Ectodermal cell (in vitro differentiated cells): ENCODE results near the gene RBMS1.

ENCODE experiments used
- H3K27ac ChIP-seq: 2 replicates; pipeline ENCODE4 v1.7.0; 2013; ENCODE audit warnings: mild to moderate bottlenecking, low read depth, low read length; ENCODE audit not compliant: insufficient read depth, poor library complexity, severe bottlenecking
- H3K27me3 ChIP-seq: 2 replicates; pipeline ENCODE4 v1.7.0; 2013; ENCODE audit warnings: mild to moderate bottlenecking, low read length; ENCODE audit not compliant: insufficient read depth, control insufficient read depth, poor library complexity, severe bottlenecking
- H3K36me3 ChIP-seq: one replicate; pipeline ENCODE4 v1.7.0; 2013; ENCODE audit warnings: low read length; ENCODE audit not compliant: control insufficient read depth, insufficient read depth
- H3K4me1 ChIP-seq: one replicate; pipeline ENCODE4 v1.7.0; 2013; ENCODE audit warnings: low read length; ENCODE audit not compliant: control insufficient read depth, insufficient read depth
- H3K4me3 ChIP-seq: 2 replicates; pipeline ENCODE4 v1.7.0; 2013; ENCODE audit warnings: low read depth, low read length, control low read depth; ENCODE audit not compliant: insufficient read depth
- H3K9me3 ChIP-seq: 2 replicates; pipeline ENCODE4 v1.7.0; 2013; ENCODE audit warnings: mild to moderate bottlenecking, low read length, moderate library complexity; ENCODE audit not compliant: control insufficient read depth
- WGBS, 2 experiments: methylation state at CpG; one replicate each; pipeline ENCODE4 v1.1.7; 2013; ENCODE audit warnings: missing lambda C conversion rate in 2 of 2; 5-methylcytosine and 5-hydroxymethylcytosine counted together

Gene RBMS1

DNA sequence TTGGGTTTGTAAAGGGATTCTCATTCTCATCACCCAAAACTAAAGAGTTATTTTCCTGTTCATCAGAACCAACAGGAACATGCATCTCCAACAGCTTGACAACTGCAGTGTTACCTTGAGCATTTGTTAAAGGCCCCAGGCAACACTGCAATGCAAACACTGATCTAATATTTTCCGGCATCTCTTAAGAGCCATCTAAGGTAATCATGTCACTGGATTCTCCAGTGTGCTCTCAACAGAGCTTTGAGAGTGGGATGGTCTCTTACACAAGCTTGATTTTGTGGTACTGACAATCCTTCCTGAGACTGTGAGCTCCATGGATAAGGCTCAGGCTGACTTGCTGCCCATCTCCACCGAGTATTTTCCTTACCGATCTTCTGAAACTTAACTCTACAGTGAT lies 203.0 kb downstream of the RBMS1 start:
- Histone ChIP-seq H3K27me3 (no peaks in the 10 kb centered on the region), H3K4me1 (no peaks in the 10 kb centered on the region), H3K36me3 (no peaks in the 10 kb centered on the region), H3K4me3 (no peak overlapping the region), H3K27ac (no peak overlapping the region), H3K9me3 (no peaks in the 10 kb centered on the region)
- WGBS, 2 experiments = 96 to 97% methylated on average over 3 of the region's 3 CpGs

GRCh38 chr2:160289831-160290230 lies 203.8 kb downstream of the RBMS1 start:
- peaks cover 3% of the 10 kb centered on the region for H3K36me3 ChIP-seq
- no peaks in the 10 kb centered on the region for H3K4me1 ChIP-seq

DNA sequence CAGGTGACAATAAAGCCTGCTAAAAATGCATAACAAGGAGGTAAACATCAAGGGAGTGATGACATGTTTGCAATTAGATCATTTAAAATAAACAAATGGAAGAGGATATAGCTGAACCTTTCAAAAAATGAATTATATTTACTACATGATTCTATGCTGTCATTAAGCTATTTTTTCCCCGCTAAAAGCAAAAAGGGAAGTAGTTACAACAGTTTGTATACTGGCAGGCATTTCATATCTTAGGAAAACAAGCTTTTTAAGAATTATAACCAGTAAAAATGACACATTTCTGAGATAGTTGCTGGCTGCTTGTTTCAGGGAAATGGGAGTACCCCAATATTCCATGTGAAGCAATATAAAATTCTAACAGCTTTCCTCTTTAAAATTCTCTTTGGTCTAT lies 204.5 kb downstream of the RBMS1 start:
- Histone ChIP-seq H3K4me3 (no peak overlapping the region), H3K27me3 (no peaks in the 10 kb centered on the region), H3K36me3 (peaks cover 9% of the 10 kb centered on the region), H3K4me1 (no peaks in the 10 kb centered on the region), H3K9me3 (no peaks in the 10 kb centered on the region), H3K27ac (no peak overlapping the region)
- 92% methylated on average over 1 of the region's 1 CpG; no CpG with 5 or more reads in 1 of the 2 experiments for WGBS, 2 experiments

More at GRCh38 chr2:160289831-160290230, 203.8 kb downstream of the RBMS1 start:
- Histone ChIP-seq H3K27ac (no peak overlapping the region), H3K4me3 (no peak overlapping the region), H3K9me3 (no peaks in the 10 kb centered on the region), H3K27me3 (no peaks in the 10 kb centered on the region)
- WGBS, 2 experiments = 82 to 83% methylated on average over 3 of the region's 3 CpGs

- Histone ChIP-seq H3K36me3 (peaks cover 12% of the 10 kb centered on the region), H3K4me3 (no peak overlapping the region), H3K27ac (no peak overlapping the region), H3K27me3 (no peaks in the 10 kb centered on the region), H3K9me3 (no peaks in the 10 kb centered on the region), H3K4me1 (no peaks in the 10 kb centered on the region)
- WGBS, 2 experiments = 87 to 95% methylated on average over 2 of the region's 2 CpGs
These were observed 205.3 kb downstream of the RBMS1 start for GRCh38 chr2:160288324-160288723.

DNA sequence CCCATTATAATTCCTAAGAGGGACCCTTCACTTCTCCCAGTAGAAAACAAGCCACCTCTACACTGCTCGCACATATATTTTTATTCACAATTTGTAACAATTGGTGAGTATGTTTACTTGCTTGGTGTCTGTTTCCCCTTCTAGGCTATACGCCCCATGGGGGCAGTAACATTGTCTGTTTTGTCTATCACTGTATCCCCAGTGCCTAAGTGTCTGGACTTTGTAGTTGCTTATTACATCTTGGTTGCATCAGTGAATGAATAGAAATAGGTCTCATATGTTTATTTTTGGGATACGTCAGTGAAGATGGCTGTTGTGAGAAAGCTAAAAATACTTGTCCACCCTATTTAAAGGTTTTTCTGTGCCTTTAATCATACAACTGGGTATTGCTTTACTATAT lies 206.1 kb downstream of the RBMS1 start:
- H3K4me1 ChIP-seq = no peaks in the 10 kb centered on the region
- H3K36me3 ChIP-seq = peaks cover 12% of the 10 kb centered on the region
- no peak overlapping the region for H3K27ac ChIP-seq

GRCh38 chr2:160286551-160286950 lies 207.1 kb downstream of the RBMS1 start:
- H3K36me3 ChIP-seq = peaks cover 12% of the 10 kb centered on the region
- no peaks in the 10 kb centered on the region for H3K9me3 ChIP-seq
- no peak overlapping the region for H3K4me3 ChIP-seq
- no peak overlapping the region for H3K27ac ChIP-seq
- 97 to 100% methylated on average over 4 to 5 of the region's 5 CpGs for WGBS, 2 experiments
- H3K4me1 ChIP-seq = no peaks in the 10 kb centered on the region
- no peaks in the 10 kb centered on the region for H3K27me3 ChIP-seq

More for the DNA sequence above, 206.1 kb downstream of the RBMS1 start:
- 63 to 100% methylated on average over 1 to 3 of the region's 3 CpGs for WGBS, 2 experiments
- H3K9me3 ChIP-seq = no peaks in the 10 kb centered on the region
- H3K4me3 ChIP-seq = no peak overlapping the region
- H3K27me3 ChIP-seq = no peaks in the 10 kb centered on the region

GRCh38 chr2:160283675-160284074 lies 209.9 kb downstream of the RBMS1 start:
- H3K4me1 ChIP-seq = no peaks in the 10 kb centered on the region
- no peak overlapping the region for H3K4me3 ChIP-seq
- H3K36me3 ChIP-seq = peaks cover 17% of the 10 kb centered on the region
- no peaks in the 10 kb centered on the region for H3K9me3 ChIP-seq
- no peaks in the 10 kb centered on the region for H3K27me3 ChIP-seq
- H3K27ac ChIP-seq = no peak overlapping the region

GRCh38 chr2:160282063-160282580 lies 211.5 kb downstream of the RBMS1 start:
- WGBS, 2 experiments = 89 to 97% methylated on average over 2 of the region's 2 CpGs
- peaks cover 29% of the 10 kb centered on the region for H3K36me3 ChIP-seq

GRCh38 chr2:160281213-160281612 lies 212.4 kb downstream of the RBMS1 start:
- H3K9me3 ChIP-seq = no peaks in the 10 kb centered on the region
- no peaks in the 10 kb centered on the region for H3K27me3 ChIP-seq
- no peaks in the 10 kb centered on the region for H3K4me1 ChIP-seq
- H3K4me3 ChIP-seq = no peak overlapping the region
- no peak overlapping the region for H3K27ac ChIP-seq
- H3K36me3 ChIP-seq = peaks cover 38% of the 10 kb centered on the region
- WGBS, 2 experiments = 100% methylated on average over 1 of the region's 1 CpG; no CpG with 5 or more reads in 1 of the 2 experiments

More at GRCh38 chr2:160282063-160282580, 211.5 kb downstream of the RBMS1 start:
- no peaks in the 10 kb centered on the region for H3K27me3 ChIP-seq
- no peak overlapping the region for H3K27ac ChIP-seq
- H3K9me3 ChIP-seq = no peaks in the 10 kb centered on the region
- H3K4me3 ChIP-seq = no peak overlapping the region
- H3K4me1 ChIP-seq = no peaks in the 10 kb centered on the region

DNA sequence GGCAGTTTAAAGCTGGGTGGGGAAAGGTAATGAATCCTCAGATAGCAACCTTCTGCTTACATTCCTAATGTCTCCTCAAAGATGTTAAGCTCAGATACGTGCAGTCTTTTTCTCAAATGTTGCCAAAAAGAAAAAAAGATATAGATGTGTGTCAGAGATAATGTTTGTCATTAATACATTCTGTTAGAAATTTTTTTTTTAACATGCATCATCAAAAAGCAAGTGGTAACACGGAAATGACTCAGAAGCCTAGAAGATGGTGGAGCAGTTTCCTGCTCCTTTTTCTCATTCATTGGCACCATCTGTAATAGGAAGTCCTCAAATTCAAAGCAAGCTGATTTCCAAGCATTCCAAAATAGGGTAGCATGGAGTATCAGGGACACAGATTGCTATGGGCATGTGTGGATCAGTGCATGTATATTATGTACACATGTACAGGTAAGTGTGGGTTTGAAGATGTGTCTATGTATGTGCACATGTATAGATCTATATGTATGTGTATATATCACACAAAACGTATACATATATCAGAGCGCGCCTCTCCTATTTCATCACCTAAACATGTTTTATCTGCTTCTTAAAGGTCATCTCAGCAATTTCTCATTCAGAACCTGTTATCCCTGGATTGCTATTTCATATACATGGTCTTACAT lies 213.7 kb downstream of the RBMS1 start:
- no peak overlapping the region for H3K4me3 ChIP-seq
- H3K27me3 ChIP-seq = no peaks in the 10 kb centered on the region
- H3K27ac ChIP-seq = no peak overlapping the region
- H3K36me3 ChIP-seq = peaks cover 36% of the 10 kb centered on the region
- H3K4me1 ChIP-seq = no peaks in the 10 kb centered on the region
- no peaks in the 10 kb centered on the region for H3K9me3 ChIP-seq
- 96 to 98% methylated on average over 5 of the region's 5 CpGs for WGBS, 2 experiments
